HepG2 (cell line): ENCODE measurements around the gene MYH10.

Experiments
- IRF2 ChIP-seq: IDR thresholded peaks from 2 replicates; pipeline ENCODE4 v1.6.1; 2018; ENCODE audit warnings: missing genetic modification reagents, missing compliant biosample characterization
- ISL2 ChIP-seq: sonication (generic); formaldehyde crosslinking; IDR thresholded peaks from 2 replicates; pipeline ENCODE4 v1.5.0; 2020; ENCODE audit warnings: missing genetic modification reagents

GRCh38 chr17:8537734-8538133 lies 92.8 kb downstream of the MYH10 start:
- TF ChIP-seq IRF2 (CRISPR knock-in tag) (no peak), ISL2 (no peak)
